ENCODE measurements around the gene COL6A3.

The COL6A3 gene, protein sequence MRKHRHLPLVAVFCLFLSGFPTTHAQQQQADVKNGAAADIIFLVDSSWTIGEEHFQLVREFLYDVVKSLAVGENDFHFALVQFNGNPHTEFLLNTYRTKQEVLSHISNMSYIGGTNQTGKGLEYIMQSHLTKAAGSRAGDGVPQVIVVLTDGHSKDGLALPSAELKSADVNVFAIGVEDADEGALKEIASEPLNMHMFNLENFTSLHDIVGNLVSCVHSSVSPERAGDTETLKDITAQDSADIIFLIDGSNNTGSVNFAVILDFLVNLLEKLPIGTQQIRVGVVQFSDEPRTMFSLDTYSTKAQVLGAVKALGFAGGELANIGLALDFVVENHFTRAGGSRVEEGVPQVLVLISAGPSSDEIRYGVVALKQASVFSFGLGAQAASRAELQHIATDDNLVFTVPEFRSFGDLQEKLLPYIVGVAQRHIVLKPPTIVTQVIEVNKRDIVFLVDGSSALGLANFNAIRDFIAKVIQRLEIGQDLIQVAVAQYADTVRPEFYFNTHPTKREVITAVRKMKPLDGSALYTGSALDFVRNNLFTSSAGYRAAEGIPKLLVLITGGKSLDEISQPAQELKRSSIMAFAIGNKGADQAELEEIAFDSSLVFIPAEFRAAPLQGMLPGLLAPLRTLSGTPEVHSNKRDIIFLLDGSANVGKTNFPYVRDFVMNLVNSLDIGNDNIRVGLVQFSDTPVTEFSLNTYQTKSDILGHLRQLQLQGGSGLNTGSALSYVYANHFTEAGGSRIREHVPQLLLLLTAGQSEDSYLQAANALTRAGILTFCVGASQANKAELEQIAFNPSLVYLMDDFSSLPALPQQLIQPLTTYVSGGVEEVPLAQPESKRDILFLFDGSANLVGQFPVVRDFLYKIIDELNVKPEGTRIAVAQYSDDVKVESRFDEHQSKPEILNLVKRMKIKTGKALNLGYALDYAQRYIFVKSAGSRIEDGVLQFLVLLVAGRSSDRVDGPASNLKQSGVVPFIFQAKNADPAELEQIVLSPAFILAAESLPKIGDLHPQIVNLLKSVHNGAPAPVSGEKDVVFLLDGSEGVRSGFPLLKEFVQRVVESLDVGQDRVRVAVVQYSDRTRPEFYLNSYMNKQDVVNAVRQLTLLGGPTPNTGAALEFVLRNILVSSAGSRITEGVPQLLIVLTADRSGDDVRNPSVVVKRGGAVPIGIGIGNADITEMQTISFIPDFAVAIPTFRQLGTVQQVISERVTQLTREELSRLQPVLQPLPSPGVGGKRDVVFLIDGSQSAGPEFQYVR (N-terminal part only)

DNA sequence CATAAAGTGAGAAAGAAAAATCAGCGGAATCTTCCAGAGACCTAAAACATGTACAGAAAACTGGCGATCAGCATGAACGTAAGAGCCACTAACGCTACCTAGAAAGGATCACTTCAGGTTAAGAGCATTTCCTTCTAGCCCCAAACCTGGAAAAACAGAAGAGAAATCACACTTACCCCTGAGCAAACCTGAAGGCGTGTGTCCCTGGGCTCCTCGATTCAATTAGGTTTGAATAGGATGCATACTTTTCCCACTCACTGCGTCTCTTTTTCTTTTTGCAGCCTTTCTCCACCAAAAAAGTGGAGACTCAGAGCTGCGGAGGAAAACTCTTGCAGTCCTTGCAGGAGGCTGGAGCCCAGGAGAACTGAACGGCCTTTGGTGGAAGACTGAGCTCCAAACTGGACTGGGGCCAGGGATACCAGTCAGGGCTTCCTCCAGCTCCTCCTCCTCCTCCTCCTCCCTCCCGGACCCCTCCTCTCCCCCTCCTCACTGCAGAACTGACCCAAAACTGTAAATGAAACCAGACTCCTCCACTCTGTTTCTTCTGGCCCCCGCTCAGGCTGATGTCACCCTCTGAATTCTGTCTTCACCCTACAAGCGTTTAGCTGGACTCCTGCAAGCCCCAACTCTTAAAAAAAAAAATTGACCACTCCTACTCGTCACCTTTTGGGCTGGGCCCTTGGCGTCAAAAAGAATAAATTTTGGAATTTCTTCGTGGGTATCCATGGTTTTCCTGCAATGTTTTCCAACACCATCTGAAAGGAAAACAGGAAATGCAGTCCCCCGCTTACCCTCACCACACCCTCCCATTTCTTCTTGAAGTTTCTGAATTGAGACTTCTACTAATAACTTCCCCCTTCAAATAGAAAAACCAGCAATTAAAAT is at the start of gene COL6A3:
Gene COL6A3 (minus strand): TSS at position 388 of the 885 bp plus-strand sequence. CDS start 17,347 bp downstream, outside the sequence.
- H3K4me3 ChIP-seq (ENCODE audit: low read depth in 1 of 2, low read length in 2 of 2) = peak within 1 kb of the TSS; percentile 75 to 94

DNA sequence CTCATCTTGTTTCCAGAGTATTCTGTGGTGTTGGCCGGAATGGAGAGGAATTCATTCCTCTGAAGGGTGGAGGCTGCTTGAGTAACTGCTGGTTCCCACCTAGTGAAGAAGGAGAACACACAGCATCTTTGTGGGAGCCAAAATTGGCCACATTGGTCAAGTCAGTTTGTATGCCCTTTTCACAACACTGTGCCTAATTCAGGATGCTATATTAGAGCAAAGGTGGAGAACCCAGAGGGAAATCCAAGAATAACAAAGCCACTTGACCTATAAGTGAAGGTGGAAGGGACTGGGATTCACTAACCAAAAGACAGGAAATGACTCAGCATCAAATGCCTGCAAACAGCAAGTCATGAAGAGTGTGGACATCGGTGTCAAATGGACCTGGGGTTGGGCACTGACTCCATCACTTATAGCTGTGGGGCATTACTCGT is 45.8 kb upstream of the COL6A3 start:
- H3K9ac ChIP-seq (ENCODE audit: low read length) = no peak overlapping the region
- H3K4me1 ChIP-seq (ENCODE audit: insufficient read depth, low read length) = no peaks in the 10 kb centered on the region
- H3K27ac ChIP-seq (ENCODE audit: low read depth, low read length) = no peak overlapping the region
- no peaks in the 10 kb centered on the region for H3K9me3 ChIP-seq (ENCODE audit: low read length)
- no peak overlapping the region for H3K4me3 ChIP-seq (ENCODE audit: low read depth in 1 of 2, low read length in 2 of 2)
- no peaks in the 10 kb centered on the region for H3K36me3 ChIP-seq (ENCODE audit: insufficient read depth, low read length)
- H3K27me3 ChIP-seq (ENCODE audit: control insufficient read depth in 1 of 2, insufficient read depth in 2 of 2, low read length in 2 of 2) = no peaks in the 10 kb centered on the region

More for the DNA sequence above, at the start of gene COL6A3:
- peak within 1 kb of the TSS; percentile 93 for H3K9ac ChIP-seq (ENCODE audit: low read length)
- peak within 1 kb of the TSS; percentile 94 for H3K27ac ChIP-seq (ENCODE audit: low read depth, low read length)
- no peaks in the 10 kb centered on the region for H3K36me3 ChIP-seq (ENCODE audit: insufficient read depth, low read length)
- H3K9me3 ChIP-seq (ENCODE audit: low read length) = no peaks in the 10 kb centered on the region
- no peaks in the 10 kb centered on the region for H3K27me3 ChIP-seq (ENCODE audit: control insufficient read depth in 1 of 2, insufficient read depth in 2 of 2, low read length in 2 of 2)
- H3K4me1 ChIP-seq (ENCODE audit: insufficient read depth, low read length) = no peaks in the 10 kb centered on the region

DNA sequence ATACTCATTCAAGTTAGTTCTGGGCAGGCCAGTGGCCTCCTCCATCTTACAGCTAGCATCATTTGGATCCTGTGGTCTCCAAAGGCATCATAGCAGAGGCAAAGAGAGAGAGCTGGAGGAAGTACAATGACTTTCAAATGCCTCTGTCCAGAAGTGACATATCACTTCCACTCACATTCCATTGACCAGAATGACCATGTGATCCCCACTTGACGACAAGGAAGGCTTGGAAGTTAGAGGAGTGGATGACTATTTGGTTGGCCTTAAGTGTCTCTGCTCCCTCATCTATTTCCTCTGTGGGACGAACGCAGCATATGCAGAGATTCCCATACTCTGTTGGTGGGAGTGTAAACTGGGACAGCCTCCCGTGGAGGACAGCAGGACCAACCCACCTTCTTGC is 45.3 kb upstream of the COL6A3 start:
- Histone ChIP-seq H3K36me3 (ENCODE audit: insufficient read depth, low read length) (no peaks in the 10 kb centered on the region), H3K4me3 (ENCODE audit: low read depth in 1 of 2, low read length in 2 of 2) (no peak overlapping the region), H3K27ac (ENCODE audit: low read depth, low read length) (no peak overlapping the region), H3K9ac (ENCODE audit: low read length) (no peak overlapping the region), H3K27me3 (ENCODE audit: control insufficient read depth in 1 of 2, insufficient read depth in 2 of 2, low read length in 2 of 2) (no peaks in the 10 kb centered on the region), H3K9me3 (ENCODE audit: low read length) (no peaks in the 10 kb centered on the region), H3K4me1 (ENCODE audit: insufficient read depth, low read length) (no peaks in the 10 kb centered on the region)

DNA sequence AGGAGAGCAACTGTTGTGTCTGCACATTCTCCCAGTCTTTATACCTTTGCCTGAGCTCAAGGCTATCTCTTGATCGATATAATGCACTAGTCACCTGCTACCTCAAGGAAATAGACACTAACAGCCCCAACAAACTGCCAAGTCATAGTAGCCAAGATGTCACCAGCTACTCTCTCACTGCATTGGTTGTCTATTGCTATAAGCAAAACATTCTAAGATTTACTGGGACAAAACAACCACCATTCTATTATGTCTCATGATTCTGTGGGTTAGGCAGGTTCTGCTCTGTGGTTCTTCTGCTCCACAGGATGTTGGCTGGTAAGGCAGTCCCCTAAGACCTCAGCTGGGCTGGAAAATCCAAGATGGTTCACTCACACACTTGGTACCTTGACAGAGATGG is 44.6 kb upstream of the COL6A3 start:
- H3K36me3 ChIP-seq (ENCODE audit: insufficient read depth, low read length) = no peaks in the 10 kb centered on the region
- no peak overlapping the region for H3K27ac ChIP-seq (ENCODE audit: low read depth, low read length)
- no peak overlapping the region for H3K9ac ChIP-seq (ENCODE audit: low read length)

DNA sequence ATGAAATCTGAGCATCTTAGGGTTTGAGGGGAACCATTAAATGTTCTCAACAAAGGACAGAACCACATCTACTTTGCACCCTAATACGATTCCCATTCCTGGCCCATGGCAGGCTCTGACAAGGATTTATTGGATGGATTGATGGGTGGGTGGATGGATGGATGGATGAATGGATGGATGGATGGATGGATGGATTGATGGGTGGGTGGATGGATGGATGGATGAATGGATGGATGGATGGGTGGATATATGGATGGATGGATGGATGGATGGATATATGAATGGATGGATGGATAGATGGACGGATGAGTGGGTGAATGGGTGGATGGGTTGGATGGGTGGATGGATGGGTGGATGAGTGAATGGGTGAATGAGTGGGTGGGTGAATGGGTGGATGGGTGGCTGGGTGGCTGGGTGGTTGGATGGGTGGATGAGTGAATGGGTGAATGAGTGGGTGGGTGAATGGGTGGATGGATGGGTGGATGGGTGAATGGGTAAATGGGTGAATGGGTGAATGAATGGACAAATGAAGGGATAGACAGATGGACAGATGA is 43.5 kb upstream of the COL6A3 start:
- H3K27me3 ChIP-seq (ENCODE audit: control insufficient read depth in 1 of 2, insufficient read depth in 2 of 2, low read length in 2 of 2) = no peaks in the 10 kb centered on the region

More for the DNA sequence above, 44.6 kb upstream of the COL6A3 start:
- Histone ChIP-seq H3K9me3 (ENCODE audit: low read length) (no peaks in the 10 kb centered on the region), H3K4me1 (ENCODE audit: insufficient read depth, low read length) (no peaks in the 10 kb centered on the region), H3K27me3 (ENCODE audit: control insufficient read depth in 1 of 2, insufficient read depth in 2 of 2, low read length in 2 of 2) (no peaks in the 10 kb centered on the region), H3K4me3 (ENCODE audit: low read depth in 1 of 2, low read length in 2 of 2) (no peak overlapping the region)

DNA sequence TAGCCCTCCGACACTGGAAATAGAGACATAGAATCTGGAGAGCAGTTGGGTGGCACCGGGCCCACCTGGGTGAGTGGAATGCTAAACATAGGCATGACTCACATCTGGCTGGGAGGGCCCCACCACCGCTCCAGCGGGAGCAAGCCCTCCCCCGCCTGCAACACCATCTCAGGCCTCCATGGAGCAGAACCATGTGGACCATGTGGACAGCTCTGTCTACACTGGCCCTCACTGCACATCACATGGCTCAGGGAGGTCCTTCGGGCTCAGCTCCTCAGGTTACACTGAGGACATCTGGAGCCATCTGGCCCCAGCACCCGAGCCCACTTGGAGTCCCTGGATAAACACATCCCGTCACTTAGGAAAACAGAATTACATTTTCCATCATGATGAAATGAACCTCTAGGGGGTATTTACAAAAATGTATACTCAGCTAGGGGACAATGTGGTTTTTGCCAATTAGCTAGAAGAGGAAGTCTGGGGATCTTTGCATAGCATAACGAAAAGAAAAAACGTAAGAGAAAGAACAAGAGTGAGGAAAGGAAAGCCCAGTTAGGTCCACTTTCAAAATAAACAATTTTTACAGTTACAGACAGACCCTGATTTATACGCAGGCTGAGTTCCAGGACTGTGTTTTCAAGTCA is 42.4 kb upstream of the COL6A3 start:
- Histone ChIP-seq H3K4me3 (ENCODE audit: low read depth in 1 of 2, low read length in 2 of 2) (no peak overlapping the region), H3K27ac (ENCODE audit: low read depth, low read length) (no peak overlapping the region), H3K27me3 (ENCODE audit: control insufficient read depth in 1 of 2, insufficient read depth in 2 of 2, low read length in 2 of 2) (no peaks in the 10 kb centered on the region), H3K9ac (ENCODE audit: low read length) (no peak overlapping the region), H3K4me1 (ENCODE audit: insufficient read depth, low read length) (peaks cover 11% of the 10 kb centered on the region), H3K9me3 (ENCODE audit: low read length) (no peaks in the 10 kb centered on the region), H3K36me3 (ENCODE audit: insufficient read depth, low read length) (no peaks in the 10 kb centered on the region)

More for the DNA sequence above, 43.5 kb upstream of the COL6A3 start:
- Histone ChIP-seq H3K4me1 (ENCODE audit: insufficient read depth, low read length) (peaks cover 1% of the 10 kb centered on the region), H3K4me3 (ENCODE audit: low read depth in 1 of 2, low read length in 2 of 2) (no peak overlapping the region), H3K27ac (ENCODE audit: low read depth, low read length) (no peak overlapping the region), H3K9me3 (ENCODE audit: low read length) (no peaks in the 10 kb centered on the region), H3K36me3 (ENCODE audit: insufficient read depth, low read length) (no peaks in the 10 kb centered on the region), H3K9ac (ENCODE audit: low read length) (no peak overlapping the region)

DNA sequence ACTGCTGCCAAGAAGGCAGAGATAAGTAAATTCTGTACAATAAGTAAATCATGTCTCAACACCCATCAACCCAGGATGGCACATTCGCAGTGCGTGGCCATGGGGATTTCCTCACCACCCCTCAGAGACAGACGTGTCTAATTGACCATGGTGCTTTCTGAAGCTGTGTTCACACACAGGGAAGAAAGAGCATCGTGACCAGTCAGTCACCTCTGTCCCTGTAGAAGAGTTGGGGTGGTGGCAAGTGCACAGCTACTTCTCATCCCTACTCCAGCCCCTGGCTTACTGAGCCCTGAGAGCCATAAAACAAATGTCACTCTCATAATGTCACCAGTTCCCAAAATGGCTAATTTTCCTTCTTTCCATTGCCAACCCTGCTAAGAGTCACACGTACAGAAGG is 41.8 kb upstream of the COL6A3 start:
- Histone ChIP-seq H3K27ac (ENCODE audit: low read depth, low read length) (no peak overlapping the region), H3K4me3 (ENCODE audit: low read depth in 1 of 2, low read length in 2 of 2) (no peak overlapping the region), H3K9me3 (ENCODE audit: low read length) (no peaks in the 10 kb centered on the region), H3K36me3 (ENCODE audit: insufficient read depth, low read length) (no peaks in the 10 kb centered on the region), H3K4me1 (ENCODE audit: insufficient read depth, low read length) (peaks cover 16% of the 10 kb centered on the region), H3K27me3 (ENCODE audit: control insufficient read depth in 1 of 2, insufficient read depth in 2 of 2, low read length in 2 of 2) (no peaks in the 10 kb centered on the region), H3K9ac (ENCODE audit: low read length) (no peak overlapping the region)

DNA sequence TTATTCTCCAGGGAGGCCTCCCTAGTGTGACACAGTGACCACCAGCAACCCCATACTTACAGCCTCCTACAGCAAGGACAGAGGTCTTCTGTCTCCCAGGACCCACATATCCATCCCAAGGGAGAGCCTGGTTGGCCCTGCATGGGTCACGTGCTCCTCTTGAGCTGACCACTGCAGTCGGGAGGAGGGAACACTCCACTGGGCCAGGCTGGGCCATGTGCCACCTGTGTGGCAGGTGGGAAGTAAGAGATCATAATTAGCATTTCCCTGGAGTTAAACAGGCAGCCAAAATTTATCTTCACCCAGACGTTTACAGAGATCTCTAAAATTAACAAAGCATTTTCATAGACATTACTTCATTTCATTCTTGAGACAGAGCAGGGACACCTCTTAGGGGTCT is 39.7 kb upstream of the COL6A3 start:
- H3K27ac ChIP-seq (ENCODE audit: low read depth, low read length) = no peak overlapping the region
- H3K9me3 ChIP-seq (ENCODE audit: low read length) = no peaks in the 10 kb centered on the region
- H3K27me3 ChIP-seq (ENCODE audit: control insufficient read depth in 1 of 2, insufficient read depth in 2 of 2, low read length in 2 of 2) = no peaks in the 10 kb centered on the region
- peaks cover 29% of the 10 kb centered on the region for H3K4me1 ChIP-seq (ENCODE audit: insufficient read depth, low read length)
- no peak overlapping the region for H3K9ac ChIP-seq (ENCODE audit: low read length)
- no peaks in the 10 kb centered on the region for H3K36me3 ChIP-seq (ENCODE audit: insufficient read depth, low read length)
- H3K4me3 ChIP-seq (ENCODE audit: low read depth in 1 of 2, low read length in 2 of 2) = no peak overlapping the region

DNA sequence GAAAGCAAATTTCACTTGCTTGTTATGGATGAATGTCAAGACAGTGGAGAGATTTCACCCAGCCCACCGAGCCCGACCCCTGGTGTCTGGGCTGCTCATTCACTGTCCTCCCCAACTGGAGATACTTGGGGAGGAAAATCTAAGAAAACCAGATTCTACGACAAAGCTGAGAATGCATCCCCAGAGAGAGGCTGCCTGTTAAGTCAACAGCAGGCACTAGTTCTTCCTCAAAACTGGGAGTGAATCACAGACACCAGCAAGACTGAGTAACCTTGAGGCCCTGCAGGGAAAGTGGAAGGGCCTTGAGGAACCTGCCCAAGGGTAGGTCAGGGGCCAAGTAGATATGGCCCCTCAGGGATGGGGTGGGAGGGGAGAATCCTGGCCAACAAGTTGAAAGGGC is 38.9 kb upstream of the COL6A3 start:
- H3K27me3 ChIP-seq (ENCODE audit: control insufficient read depth in 1 of 2, insufficient read depth in 2 of 2, low read length in 2 of 2) = no peaks in the 10 kb centered on the region
- no peak overlapping the region for H3K27ac ChIP-seq (ENCODE audit: low read depth, low read length)
- H3K9ac ChIP-seq (ENCODE audit: low read length) = no peak overlapping the region
- peaks cover 29% of the 10 kb centered on the region for H3K4me1 ChIP-seq (ENCODE audit: insufficient read depth, low read length)
- no peaks in the 10 kb centered on the region for H3K9me3 ChIP-seq (ENCODE audit: low read length)
- H3K36me3 ChIP-seq (ENCODE audit: insufficient read depth, low read length) = no peaks in the 10 kb centered on the region
- H3K4me3 ChIP-seq (ENCODE audit: low read depth in 1 of 2, low read length in 2 of 2) = no peak overlapping the region

Data from muscle layer of colon (tissue), 2 donors.